Vagina (tissue), 2 donors: ENCODE measurements around the gene RAG1.

ENCODE experiments used
- CTCF ChIP-seq, 3 experiments: fragments of 450-650 bp in 2 of 3; fragments of 200-600 bp in 1 of 3; sonication (generic) in 1 of 3; IDR thresholded peaks; one replicate each; pipeline ENCODE4 v1.5.1; 2017 to 2019; ENCODE audit warnings: antibody characterized with exemption in 3 of 3, mild to moderate bottlenecking in 2 of 3, moderate library complexity in 2 of 3
- POLR2A ChIP-seq, 2 donors: fragments of 450-650 bp; IDR thresholded peaks; one replicate each; pipeline ENCODE4 v1.6.1; 2017; ENCODE audit warnings: antibody characterized with exemption in 2 of 2, mild to moderate bottlenecking in 2 of 2, moderate library complexity in 2 of 2
- POLR2AphosphoS5 ChIP-seq, 2 donors: sonication (generic); formaldehyde crosslinking; IDR thresholded peaks; one replicate each; pipeline ENCODE4 v1.9.0; 2017; ENCODE audit warnings: antibody characterized with exemption in 2 of 2, mild to moderate bottlenecking in 2 of 2, low read depth in 1 of 2; ENCODE audit not compliant: insufficient read depth in 1 of 2

GRCh38 chr11:36567694-36568093 is at the start of gene RAG1:
- TF ChIP-seq CTCF (IDR thresholded peaks at IDR 0.05) (no peak), POLR2AphosphoS5 (IDR thresholded peaks at IDR 0.05; ENCODE audit: insufficient read depth in 1 of 2, low read depth in 1 of 2) (no peak), POLR2A (IDR thresholded peaks at IDR 0.05) (no peak)
